A172 (cell line): ENCODE measurements around the gene ST6GAL1. TPM values are rescaled to one million over a fixed set of nuclear protein-coding genes. Genes with fewer than 3 reads are reported as not detected.

Experiments used
- DNase-seq: peaks from one replicate; pipeline ENCODE4 v3.0.0-alpha.2; 2015; ENCODE audit warnings: low spot score
- total RNA-seq: library from RNA; depleted of rRNA; stranded (reverse); fragments of >200 nt; shearing (Covaris generic); gene quantifications from 2 replicates; pipeline ENCODE4 v1.2.3, GENCODE V29; 2014; rRNA removed

The ST6GAL1 gene
- total RNA-seq, 1 experiment from 2014 or later = 5.3 TPM

- no peak for DNase-seq
These were observed 177.7 kb downstream of the ST6GAL1 start for GRCh38 chr3:187107989-187108388.

- no peak for DNase-seq
These were observed 179.8 kb downstream of the ST6GAL1 start for GRCh38 chr3:187110156-187110555.

- peak; percentile 21 for DNase-seq
These were observed 182.8 kb downstream of the ST6GAL1 start for GRCh38 chr3:187112934-187113793.

- no peak for DNase-seq
These were observed 184.2 kb downstream of the ST6GAL1 start for GRCh38 chr3:187114511-187114910.

- no peak for DNase-seq
These were observed 190.0 kb downstream of the ST6GAL1 start for GRCh38 chr3:187120326-187120725.

GRCh38 chr3:187122261-187122660 is 191.9 kb downstream of the ST6GAL1 start:
- DNase-seq = no peak

- no peak for DNase-seq
These were observed 195.1 kb downstream of the ST6GAL1 start for GRCh38 chr3:187125319-187126031.

Other genes with a start within 250 kb of the ST6GAL1 start
- gene KNG1, start 213.2 kb upstream of the ST6GAL1 start, total RNA-seq = not detected in 2 replicates
- 384 and 473 TPM in 2 replicates for gene EIF4A2, start 146.9 kb upstream of the ST6GAL1 start, total RNA-seq
- gene RFC4, start 124.0 kb upstream of the ST6GAL1 start, total RNA-seq = 141 and 172 TPM in 2 replicates
- gene ADIPOQ, start 87.8 kb upstream of the ST6GAL1 start, total RNA-seq = not detected in 2 replicates
- 154 and 237 TPM in 2 replicates for gene RPL39L, start 209.0 kb downstream of the ST6GAL1 start, total RNA-seq